HepG2 (cell line): ENCODE data around the gene ZNF101. TPM values are rescaled to one million over a fixed set of nuclear protein-coding genes. Genes with fewer than 3 reads are reported as not detected.

Experiments used
- ATAC-seq: fragments of 200-7000 bp; cut with Tn5 transposase; 3 replicates; pipeline ENCODE4 v1.9.1; 2020; ENCODE audit warnings: mild to moderate bottlenecking, moderate library complexity
- BruUV-seq: library from RNA; stranded (reverse); fragments of 400-500 nt; replicated peaks from 2 replicates; lab custom pipeline; 2021; lab: Mats Ljungman, UMichigan
- CTCF ChIA-PET: fragments of 300-600 bp; formaldehyde crosslinking; extraction: SDS; loops from one replicate; lab custom pipeline; 2021; ENCODE audit warnings: low total read pairs, inconsistent platforms, low intra/inter-chr PET ratio; lab: Yijun Ruan, JAX
- POLR2A ChIA-PET: fragments of 350-600 bp; sonication (Branson Sonifier 250); formaldehyde crosslinking; loops from one replicate; lab custom pipeline; 2020; ENCODE audit warnings: antibody characterized with exemption, inconsistent platforms; lab: Yijun Ruan, JAX
- DNase-seq: peaks from one replicate; pipeline ENCODE4 v3.0.0-alpha.2; 2015; ENCODE audit warnings: low spot score
- FAIRE-seq: peaks from 3 replicates; lab custom pipeline; 2011; peaks lifted over from hg19 to GRCh38; lab: Jason Lieb, UNC
- H2AFZ ChIP-seq: one replicate; pipeline ENCODE4 v1.6.1; 2011; ENCODE audit warnings: low read length, inconsistent platforms
- H3K27ac ChIP-seq: fragments of 300-600 bp; 3 replicates; pipeline ENCODE4 v1.8.0; 2011; ENCODE audit warnings: mixed run types, mild to moderate bottlenecking, mixed read lengths, low read length, inconsistent platforms; ENCODE audit not compliant: insufficient read depth; ENCODE audit errors: extremely low read length
- H3K27me3 ChIP-seq, 2 experiments: fragments of 200-600 bp in 1 of 2; 2 replicates in 1 of 2; 3 replicates in 1 of 2; pipeline versions ENCODE4 v1.6.0 to v1.8.0; 2011; ENCODE audit warnings: low read length in 2 of 2, mild to moderate bottlenecking in 2 of 2, moderate library complexity in 2 of 2, inconsistent platforms in 1 of 2; ENCODE audit not compliant: insufficient read depth in 2 of 2, control insufficient read depth in 1 of 2
- H3K36me3 ChIP-seq, 2 experiments: fragments of 200-600 bp in 1 of 2; replicated peaks in 1 of 2; 2 replicates in 1 of 2; 3 replicates in 1 of 2; pipeline versions ENCODE4 v1.5.1 to v1.8.0; 2011; ENCODE audit warnings: low read length in 2 of 2, inconsistent platforms in 1 of 2; ENCODE audit not compliant: insufficient read depth in 2 of 2, control insufficient read depth in 1 of 2
- H3K4me1 ChIP-seq: 2 replicates; pipeline ENCODE4 v1.5.1; 2012; ENCODE audit warnings: low read length, inconsistent platforms; ENCODE audit not compliant: insufficient read depth
- H3K4me2 ChIP-seq: 2 replicates; pipeline ENCODE4 v1.6.0; 2011; ENCODE audit warnings: low read depth, low read length, inconsistent platforms
- H3K4me3 ChIP-seq, 3 experiments: fragments of 200-600 bp in 1 of 3; sonication (generic), shearing (Covaris generic) in 1 of 3; replicated peaks in 1 of 3; 2 replicates each; pipeline ENCODE4 v1.5.1; 2011 to 2016; ENCODE audit warnings: low read length in 3 of 3, inconsistent platforms in 2 of 3, low read depth in 2 of 3, mild to moderate bottlenecking in 2 of 3, control low read depth in 1 of 3, mixed read lengths in 1 of 3; ENCODE audit not compliant: insufficient read depth in 1 of 3
- H3K79me2 ChIP-seq: one replicate; pipeline ENCODE4 v1.6.1; 2011; ENCODE audit warnings: low read length, inconsistent platforms; ENCODE audit not compliant: insufficient read depth
- H3K9ac ChIP-seq: 2 replicates; pipeline ENCODE4 v1.6.0; 2011; ENCODE audit warnings: mild to moderate bottlenecking, low read depth, low read length, inconsistent platforms; ENCODE audit not compliant: insufficient read depth
- H3K9me3 ChIP-seq: 2 replicates; pipeline ENCODE4 v1.5.1; 2012; ENCODE audit warnings: mild to moderate bottlenecking, low read length
- H4K20me1 ChIP-seq: 2 replicates; pipeline ENCODE4 v1.6.0; 2011; ENCODE audit warnings: inconsistent platforms, mild to moderate bottlenecking, low read length, moderate library complexity; ENCODE audit not compliant: insufficient read depth
- KLF13 ChIP-seq: sonication (generic); formaldehyde crosslinking; IDR thresholded peaks from 2 replicates; pipeline ENCODE4 v1.4.0; 2020; ENCODE audit warnings: mild to moderate bottlenecking, missing genetic modification reagents
- MLLT10 ChIP-seq: sonication (generic); formaldehyde crosslinking; IDR thresholded peaks from 2 replicates; pipeline ENCODE4 v1.4.0; 2020; ENCODE audit warnings: missing genetic modification reagents
- MYC ChIP-seq: sonication (generic); formaldehyde crosslinking; IDR thresholded peaks from 2 replicates; pipeline ENCODE4 v1.9.0; 2021; ENCODE audit warnings: missing genetic modification reagents, borderline replicate concordance
- POLR2A ChIP-seq, 2 experiments: IDR thresholded peaks; 2 replicates each; pipeline ENCODE4 v1.6.1; 2011; ENCODE audit warnings: low read depth in 2 of 2, low read length in 2 of 2, mild to moderate bottlenecking in 1 of 2, moderate library complexity in 1 of 2; ENCODE audit not compliant: insufficient read depth in 1 of 2
- WGBS: methylation state at CpG from one replicate; pipeline ENCODE4 v1.1.6; 2017; ENCODE audit warnings: low lambda C conversion rate; 5-methylcytosine and 5-hydroxymethylcytosine counted together
- in situ Hi-C: cut with HindIII; loops from 2 replicates; pipeline ENCODE4 v1.10.0; 2017; ENCODE audit warnings: low pct_unique_long_range_greater_than_20kb; ENCODE audit not compliant: extremely low pct_ligation_motif_present
- intact Hi-C: fragments of 100-400 bp; cut with micrococcal nuclease; formaldehyde crosslinking; loops from one replicate; pipeline ENCODE4 v1.10.0; 2022; ENCODE audit not compliant: unreplicated experiment
- polyA plus RNA-seq, 8 experiments: library from polyadenylated mRNA; depleted of rRNA in 3 of 8; stranded (reverse) in 7 of 8; unstranded in 1 of 8; fragments of >200 nt; fragmentation: Illumina TruSeq in 4 of 8; extraction: Trizol in 4 of 8; gene quantifications; 2 replicates each; pipeline versions ENCODE4 v1.2.1 to v1.2.3, GENCODE V29; 2011 to 2016; ENCODE audit warnings: low read depth in 4 of 8, missing spikeins in 1 of 8, mixed read lengths in 1 of 8; ENCODE audit not compliant: insufficient read depth in 1 of 8
- total RNA-seq, 5 experiments: library from RNA; depleted of rRNA; stranded (reverse); fragments of >200 nt; fragmentation: Illumina TruSeq; extraction: Trizol; gene quantifications; 2 replicates each; pipeline ENCODE4 v1.2.3, GENCODE V29; 2016; ENCODE audit warnings: low read depth in 1 of 5

Gene ZNF101
- total and polyA plus RNA-seq, 2 of the 13 experiments (the other 11 are each of a cell fraction or from before 2014, with no cell fraction given) = 12.9 to 28.9 TPM

DNA sequence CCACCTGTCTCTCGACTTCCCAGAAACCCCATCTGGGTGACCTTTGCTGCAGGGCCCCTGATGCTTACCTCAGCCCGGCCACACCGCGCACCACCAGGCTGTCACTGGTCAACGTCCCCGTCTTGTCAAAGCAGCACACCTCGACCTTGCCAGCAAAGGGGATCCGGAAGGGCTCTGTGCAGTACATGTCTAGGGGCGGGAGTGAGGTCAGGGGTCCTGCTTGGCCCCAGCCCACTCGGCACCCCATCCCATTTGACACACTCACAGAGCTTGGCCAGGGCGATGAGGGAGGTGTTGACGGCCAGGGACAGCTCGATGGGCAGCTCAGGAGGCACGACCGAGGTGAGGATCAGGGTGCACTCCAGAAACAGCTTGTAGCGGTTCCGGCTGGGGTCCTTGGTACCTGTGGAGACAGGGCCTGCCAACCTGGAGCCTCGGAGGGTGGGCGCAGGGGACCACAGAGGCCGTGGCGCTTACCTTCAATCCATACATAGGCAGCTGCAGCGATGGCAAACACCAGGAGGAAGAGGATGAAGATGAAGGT is 13.5 kb upstream of the ZNF101 start:
- 92% methylated on average over 14 of the region's 22 CpGs for WGBS

DNA sequence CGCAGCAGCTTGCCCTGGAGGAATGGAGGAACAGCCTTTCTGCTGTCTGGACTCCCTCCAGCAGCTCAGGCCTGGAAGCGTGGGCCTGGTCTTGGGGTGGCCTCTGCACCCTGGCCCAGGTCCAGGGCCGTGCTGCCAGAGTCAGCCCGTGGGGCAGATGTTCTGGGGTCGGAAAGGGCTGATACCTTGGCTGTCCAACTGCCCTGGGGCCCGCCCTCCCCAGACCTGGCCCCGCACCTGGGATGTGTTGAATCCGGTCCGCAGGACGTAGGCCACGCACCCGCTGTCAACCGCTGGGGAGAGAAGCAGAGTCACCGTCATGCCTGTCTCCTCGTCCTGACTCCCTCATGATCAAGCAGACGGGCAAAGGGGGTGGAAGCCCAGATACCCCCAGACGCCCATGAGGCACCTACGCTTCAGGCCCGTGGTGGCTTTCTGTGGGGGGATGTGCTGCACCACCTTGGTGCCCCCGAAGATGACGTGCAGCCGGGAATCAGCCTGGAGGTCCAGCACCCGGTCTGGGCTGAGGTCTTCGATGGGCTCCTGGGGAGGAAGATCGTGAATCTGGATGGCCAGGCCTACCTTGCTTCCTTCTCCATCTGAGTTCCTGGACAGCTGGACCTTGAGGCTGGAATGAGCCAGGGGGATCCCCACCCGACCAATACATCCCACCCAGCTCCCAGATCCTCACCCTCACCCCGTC is 12.8 kb upstream of the ZNF101 start:
- Histone ChIP-seq H3K4me2 (no peak overlapping the region), H3K4me1 (peaks cover 11% of the 10 kb centered on the region), H3K27me3 (no peaks in the 10 kb centered on the region), H3K79me2 (peaks cover 5% of the 10 kb centered on the region), H3K27ac (no peak overlapping the region), H3K9ac (no peak overlapping the region), H3K4me3 (no peak overlapping the region), H4K20me1 (peaks cover 3% of the 10 kb centered on the region; the same call in 1 of the 2 replicates), H3K9me3 (no peaks in the 10 kb centered on the region), H3K36me3 (peaks cover 66 to 89% of the 10 kb centered on the region in 2 experiments), H2AFZ (no peak overlapping the region)
- CTCF ChIA-PET = no interaction called here
- TF ChIP-seq MYC (CRISPR knock-in tag) (no peak), POLR2A (IDR thresholded peaks at IDR 0.05; ENCODE audit: insufficient read depth in 1 of 2, low read depth in 2 of 2, low read length in 2 of 2) (0 out of 4 replicates have a peak, but pooled peaks of 1 of the 2 experiments have one; percentile 9)
- no peak for ATAC-seq
- 95% methylated on average over 10 of the region's 27 CpGs for WGBS
- BruUV-seq = no TSS peak
- no peak for FAIRE-seq
- POLR2A ChIA-PET = no interaction called here
- DNase-seq = no peak
- in situ Hi-C loops (no loop called here), intact Hi-C loops (no loop called here)

More for the DNA sequence above, 13.5 kb upstream of the ZNF101 start:
- Histone ChIP-seq H3K4me3 (no peak overlapping the region), H3K36me3 (peaks cover 69 to 94% of the 10 kb centered on the region in 2 experiments), H3K9me3 (no peaks in the 10 kb centered on the region), H3K27ac (no peak overlapping the region), H4K20me1 (peaks cover 3% of the 10 kb centered on the region; the same call in 1 of the 2 replicates), H3K79me2 (peaks cover 5% of the 10 kb centered on the region), H3K9ac (no peak overlapping the region), H2AFZ (no peak overlapping the region), H3K4me1 (peaks cover 7% of the 10 kb centered on the region), H3K27me3 (no peaks in the 10 kb centered on the region), H3K4me2 (no peak overlapping the region)
- ChIA-PET POLR2A (no interaction called here), CTCF (no interaction called here)
- in situ Hi-C loops = no loop called here
- TF ChIP-seq KLF13 (CRISPR knock-in tag) (no peak), POLR2A (IDR thresholded peaks at IDR 0.05; ENCODE audit: insufficient read depth in 1 of 2, low read depth in 2 of 2, low read length in 2 of 2) (0 out of 4 replicates have a peak, but pooled peaks of 1 of the 2 experiments have one; percentile 12), MLLT10 (CRISPR knock-in tag) (no peak)
- ATAC-seq (no peak), FAIRE-seq (no peak), DNase-seq (no peak)
- intact Hi-C loops = no loop called here
- BruUV-seq = no TSS peak
